ENCODE data around the gene VSTM4. TPM values are rescaled to one million over a fixed set of nuclear protein-coding genes. Genes with fewer than 3 reads are reported as not detected.

The VSTM4 gene
- total RNA-seq, 2 experiments from 2014 or later = 0.07 to 0.11 TPM

GRCh38 chr10:49104323-49104722 is 11.0 kb downstream of the VSTM4 start:
- Mint-ChIP-seq H3K27me3 (peaks cover 5% of the 10 kb centered on the region), H3K4me1 (peaks cover 5% of the 10 kb centered on the region), H3K4me3 (no peak overlapping the region), H3K36me3 (ENCODE audit: low read depth) (no peaks in the 10 kb centered on the region), H3K9me3 (ENCODE audit: low read depth) (no peaks in the 10 kb centered on the region), H3K27ac (no peak overlapping the region)
- CTCF ChIA-PET = no interaction called here
- DNase-seq = no peak
- intact Hi-C loops (cut with DNase I, micrococcal nuclease) = no loop called here
- POLR2A ChIA-PET = no interaction called here
- no peak for ATAC-seq

GRCh38 chr10:49103761-49104160 is 11.6 kb downstream of the VSTM4 start:
- DNase-seq (no peak), ATAC-seq (no peak)
- POLR2A ChIA-PET = no interaction called here
- CTCF ChIA-PET = no interaction called here
- H3K4me3 Mint-ChIP-seq = no peak overlapping the region
- peaks cover 5% of the 10 kb centered on the region for H3K27me3 Mint-ChIP-seq
- H3K4me1 Mint-ChIP-seq = peaks cover 5% of the 10 kb centered on the region
- intact Hi-C loops (cut with DNase I, micrococcal nuclease) = no loop called here
- H3K9me3 Mint-ChIP-seq (ENCODE audit: low read depth) = no peaks in the 10 kb centered on the region
- no peaks in the 10 kb centered on the region for H3K36me3 Mint-ChIP-seq (ENCODE audit: low read depth)
- no peak overlapping the region for H3K27ac Mint-ChIP-seq

- no peak for DNase-seq
- no peak overlapping the region for H3K27ac Mint-ChIP-seq
- CTCF ChIA-PET = no interaction called here
- H3K36me3 Mint-ChIP-seq (ENCODE audit: low read depth) = no peaks in the 10 kb centered on the region
- peaks cover 5% of the 10 kb centered on the region for H3K4me1 Mint-ChIP-seq
- POLR2A ChIA-PET = no interaction called here
- no peaks in the 10 kb centered on the region for H3K9me3 Mint-ChIP-seq (ENCODE audit: low read depth)
- H3K4me3 Mint-ChIP-seq = no peak overlapping the region
- intact Hi-C loops (cut with DNase I, micrococcal nuclease) = no loop called here
- peaks cover 2% of the 10 kb centered on the region for H3K27me3 Mint-ChIP-seq
- no peak for ATAC-seq
Observed at GRCh38 chr10:49099046-49099445, 16.3 kb downstream of the VSTM4 start.

GRCh38 chr10:49096890-49097445 is 18.4 kb downstream of the VSTM4 start:
- no peaks in the 10 kb centered on the region for H3K36me3 Mint-ChIP-seq (ENCODE audit: low read depth)
- CTCF ChIA-PET = no interaction called here
- intact Hi-C loops (cut with DNase I, micrococcal nuclease) = no loop called here
- no peaks in the 10 kb centered on the region for H3K9me3 Mint-ChIP-seq (ENCODE audit: low read depth)
- no peak overlapping the region for H3K4me3 Mint-ChIP-seq
- no peak for ATAC-seq
- DNase-seq = no peak
- H3K27ac Mint-ChIP-seq = no peak overlapping the region
- no peaks in the 10 kb centered on the region for H3K4me1 Mint-ChIP-seq
- peaks cover 2% of the 10 kb centered on the region for H3K27me3 Mint-ChIP-seq
- POLR2A ChIA-PET = no interaction called here

GRCh38 chr10:49094646-49095045 is 20.7 kb downstream of the VSTM4 start:
- Mint-ChIP-seq H3K4me1 (no peaks in the 10 kb centered on the region), H3K9me3 (ENCODE audit: low read depth) (no peaks in the 10 kb centered on the region), H3K4me3 (no peak overlapping the region), H3K36me3 (ENCODE audit: low read depth) (no peaks in the 10 kb centered on the region), H3K27me3 (no peaks in the 10 kb centered on the region), H3K27ac (no peak overlapping the region)
- ChIA-PET CTCF (interaction anchor here (0.7 kb wide), 1 partner anchor 369 kb away, joined by 3 read pairs; no protein-coding TSS in a partner anchor), POLR2A (no interaction called here)
- intact Hi-C loops (cut with DNase I, micrococcal nuclease) = no loop called here
- DNase-seq (no peak), ATAC-seq (no peak)

GRCh38 chr10:49093922-49094321 is 21.4 kb downstream of the VSTM4 start:
- Mint-ChIP-seq H3K36me3 (ENCODE audit: low read depth) (no peaks in the 10 kb centered on the region), H3K9me3 (ENCODE audit: low read depth) (no peaks in the 10 kb centered on the region), H3K27ac (no peak overlapping the region), H3K27me3 (no peaks in the 10 kb centered on the region), H3K4me3 (no peak overlapping the region), H3K4me1 (no peaks in the 10 kb centered on the region)
- ChIA-PET CTCF (no interaction called here), POLR2A (no interaction called here)
- no peak for DNase-seq
- ATAC-seq = no peak
- intact Hi-C loops (cut with DNase I, micrococcal nuclease) = no loop called here

- CTCF ChIA-PET = no interaction called here
- H3K36me3 Mint-ChIP-seq (ENCODE audit: low read depth) = no peaks in the 10 kb centered on the region
- no peak overlapping the region for H3K27ac Mint-ChIP-seq
- intact Hi-C loops (cut with DNase I, micrococcal nuclease) = no loop called here
- H3K9me3 Mint-ChIP-seq (ENCODE audit: low read depth) = peaks cover 1% of the 10 kb centered on the region
- no peak overlapping the region for H3K4me3 Mint-ChIP-seq
- no peak for ATAC-seq
- no peaks in the 10 kb centered on the region for H3K27me3 Mint-ChIP-seq
- POLR2A ChIA-PET = no interaction called here
- no peaks in the 10 kb centered on the region for H3K4me1 Mint-ChIP-seq
- no peak for DNase-seq
Observed at GRCh38 chr10:49092477-49092876, 22.8 kb downstream of the VSTM4 start.

GRCh38 chr10:49091450-49092210 is 23.7 kb downstream of the VSTM4 start:
- intact Hi-C loops (cut with DNase I, micrococcal nuclease) = no loop called here
- POLR2A ChIA-PET = no interaction called here

GRCh38 chr10:49090696-49091380 is 24.5 kb downstream of the VSTM4 start:
- Mint-ChIP-seq H3K27ac (no peak overlapping the region), H3K4me3 (no peak overlapping the region), H3K4me1 (no peaks in the 10 kb centered on the region), H3K9me3 (ENCODE audit: low read depth) (peaks cover 12% of the 10 kb centered on the region), H3K27me3 (no peaks in the 10 kb centered on the region), H3K36me3 (ENCODE audit: low read depth) (no peaks in the 10 kb centered on the region)
- ATAC-seq (no peak), DNase-seq (no peak)
- ChIA-PET CTCF (no interaction called here), POLR2A (no interaction called here)
- intact Hi-C loops (cut with DNase I, micrococcal nuclease) = no loop called here

More at GRCh38 chr10:49091450-49092210, 23.7 kb downstream of the VSTM4 start:
- Mint-ChIP-seq H3K27ac (no peak overlapping the region), H3K36me3 (ENCODE audit: low read depth) (no peaks in the 10 kb centered on the region), H3K4me1 (no peaks in the 10 kb centered on the region), H3K9me3 (ENCODE audit: low read depth) (peaks cover 8% of the 10 kb centered on the region), H3K27me3 (no peaks in the 10 kb centered on the region), H3K4me3 (no peak overlapping the region)
- DNase-seq (no peak), ATAC-seq (no peak)
- CTCF ChIA-PET = no interaction called here

GRCh38 chr10:49090189-49090575 is 25.1 kb downstream of the VSTM4 start:
- Mint-ChIP-seq H3K9me3 (ENCODE audit: low read depth) (peaks cover 12% of the 10 kb centered on the region), H3K4me1 (no peaks in the 10 kb centered on the region), H3K27ac (no peak overlapping the region), H3K27me3 (no peaks in the 10 kb centered on the region), H3K4me3 (no peak overlapping the region), H3K36me3 (ENCODE audit: low read depth) (no peaks in the 10 kb centered on the region)
- intact Hi-C loops (cut with DNase I, micrococcal nuclease) = no loop called here
- DNase-seq = no peak
- CTCF ChIA-PET = interaction anchor here (0.8 kb wide), 1 partner anchor 38 kb away, joined by 3 read pairs; no protein-coding TSS in a partner anchor
- no peak for ATAC-seq
- POLR2A ChIA-PET = no interaction called here

- POLR2A ChIA-PET = no interaction called here
- intact Hi-C loops (cut with DNase I, micrococcal nuclease) = no loop called here
- DNase-seq (no peak), ATAC-seq (no peak)
- Mint-ChIP-seq H3K4me3 (no peak overlapping the region), H3K9me3 (ENCODE audit: low read depth) (peaks cover 12% of the 10 kb centered on the region), H3K27ac (no peak overlapping the region), H3K36me3 (ENCODE audit: low read depth) (no peaks in the 10 kb centered on the region), H3K4me1 (no peaks in the 10 kb centered on the region), H3K27me3 (no peaks in the 10 kb centered on the region)
- CTCF ChIA-PET = interaction anchor here (0.8 kb wide), 1 partner anchor 38 kb away, joined by 3 read pairs; no protein-coding TSS in a partner anchor
Observed at GRCh38 chr10:49089557-49090188, 25.6 kb downstream of the VSTM4 start.

- POLR2A ChIA-PET = no interaction called here
- Mint-ChIP-seq H3K4me1 (no peaks in the 10 kb centered on the region), H3K36me3 (ENCODE audit: low read depth) (no peaks in the 10 kb centered on the region), H3K9me3 (ENCODE audit: low read depth) (peaks cover 12% of the 10 kb centered on the region), H3K27ac (no peak overlapping the region), H3K4me3 (no peak overlapping the region), H3K27me3 (no peaks in the 10 kb centered on the region)
- CTCF ChIA-PET = interaction anchor here (1.4 kb wide), 1 partner anchor 12 kb away, joined by 4 read pairs; no protein-coding TSS in a partner anchor
- DNase-seq = no peak
- intact Hi-C loops (cut with DNase I, micrococcal nuclease) = no loop called here
- ATAC-seq = no peak
Observed at GRCh38 chr10:49089152-49089551, 26.2 kb downstream of the VSTM4 start.
